Immature natural killer cell (primary cell): ENCODE data around the gene SYT7. TPM values are rescaled to one million over a fixed set of nuclear protein-coding genes. Genes with fewer than 3 reads are reported as not detected.
"Not testable (repeated sequence)": the region's sequence is repeated elsewhere in the genome, so short reads cannot be mapped to it uniquely, and the experiment has no call there.

Experiments
- DNase-seq, 3 donors: peaks; one replicate each; pipeline ENCODE4 v3.0.0; 2022; ENCODE audit warnings: mixed read lengths in 1 of 3
- H3K27ac Mint-ChIP-seq, 6 donors: one replicate each; pipeline ENCODE4 v1.8.0; 2020; ENCODE audit warnings: mixed read lengths in 6 of 6, mild to moderate bottlenecking in 5 of 6, inconsistent platforms in 4 of 6, moderate library complexity in 3 of 6
- H3K27me3 Mint-ChIP-seq, 3 donors: one replicate each; pipeline ENCODE4 v1.8.0; 2020 to 2021; ENCODE audit warnings: low read depth in 3 of 3, mild to moderate bottlenecking in 3 of 3, mixed read lengths in 3 of 3, moderate library complexity in 3 of 3, inconsistent platforms in 1 of 3
- H3K36me3 Mint-ChIP-seq, 3 donors: one replicate each; pipeline ENCODE4 v1.8.0; 2020; ENCODE audit warnings: mixed read lengths in 3 of 3, inconsistent platforms in 2 of 3, mild to moderate bottlenecking in 2 of 3
- H3K4me1 Mint-ChIP-seq, 2 donors: one replicate each; pipeline ENCODE4 v1.8.0; 2020; ENCODE audit warnings: inconsistent platforms in 2 of 2, mild to moderate bottlenecking in 2 of 2, mixed read lengths in 2 of 2, moderate library complexity in 1 of 2
- H3K4me3 Mint-ChIP-seq, 5 donors: one replicate each; pipeline ENCODE4 v1.8.0; 2020; ENCODE audit warnings: mild to moderate bottlenecking in 5 of 5, mixed read lengths in 5 of 5, inconsistent platforms in 3 of 5, moderate library complexity in 3 of 5
- H3K9me3 Mint-ChIP-seq, 6 donors: one replicate each; pipeline ENCODE4 v1.8.0; 2020; ENCODE audit warnings: mild to moderate bottlenecking in 6 of 6, mixed read lengths in 6 of 6, inconsistent platforms in 4 of 6, moderate library complexity in 3 of 6
- polyA plus RNA-seq, 3 donors: library from polyadenylated mRNA; unstranded; fragments of 300-500 nt; fragmentation: Illumina TruSeq; gene quantifications; one replicate each; pipeline ENCODE4 v1.2.3, GENCODE V29; 2021

SYT7 gene
- polyA plus RNA-seq, 3 donors from 2014 or later = not detected

DNA sequence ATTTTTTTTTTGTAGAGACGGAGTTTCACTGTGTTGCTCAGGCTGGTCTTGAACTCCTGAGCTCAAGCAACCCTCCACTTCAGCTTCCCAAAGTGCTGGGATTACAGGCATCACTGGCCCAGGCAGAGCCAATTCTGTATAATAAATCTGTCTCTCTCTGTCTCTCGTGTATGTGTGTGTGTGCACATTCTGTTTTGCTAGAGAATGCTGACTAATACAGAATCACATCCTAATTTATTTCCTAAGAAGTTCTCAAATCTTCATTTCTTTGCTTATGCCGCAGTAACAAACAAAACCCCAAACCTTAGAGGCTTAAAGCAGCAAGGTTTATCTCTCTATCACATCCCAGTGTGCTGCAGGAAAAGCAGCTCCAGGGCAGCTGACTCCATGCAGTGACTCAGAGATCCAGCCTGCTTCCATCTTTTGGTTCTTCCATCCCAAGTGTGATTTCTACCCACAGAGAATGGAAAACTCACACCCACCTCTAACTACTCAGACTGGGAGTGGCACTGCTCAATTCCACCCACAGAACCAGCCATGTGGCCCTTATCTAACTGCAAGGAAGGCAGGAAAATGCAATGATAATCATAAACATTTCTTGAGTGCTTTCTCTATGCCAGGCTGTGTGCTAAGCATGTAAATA, 107.4 kb downstream of the SYT7 start:
- DNase-seq = no peak
- Mint-ChIP-seq H3K4me1 (peaks cover 6 to 7% of the 10 kb centered on the region in 2 donors), H3K27ac (peak overlapping the region in 2 of 6 donors; percentile 24 to 31), H3K9me3 (no peaks in the 10 kb centered on the region), H3K27me3 (peaks cover 0 to 3% (median 0%) of the 10 kb centered on the region in 3 donors), H3K4me3 (no peak overlapping the region), H3K36me3 (peaks cover 10 to 23% (median 14%) of the 10 kb centered on the region in 3 donors)

GRCh38 chr11:61472868-61473267, 108.0 kb downstream of the SYT7 start:
- H3K4me3 Mint-ChIP-seq = no peak overlapping the region
- H3K9me3 Mint-ChIP-seq = no peaks in the 10 kb centered on the region
- H3K27me3 Mint-ChIP-seq = peaks cover 0 to 3% (median 0%) of the 10 kb centered on the region in 3 donors
- no peak overlapping the region for H3K27ac Mint-ChIP-seq
- peaks cover 10 to 23% (median 14%) of the 10 kb centered on the region in 3 donors for H3K36me3 Mint-ChIP-seq
- no peak for DNase-seq
- peaks cover 2 to 3% of the 10 kb centered on the region in 2 donors for H3K4me1 Mint-ChIP-seq

DNA sequence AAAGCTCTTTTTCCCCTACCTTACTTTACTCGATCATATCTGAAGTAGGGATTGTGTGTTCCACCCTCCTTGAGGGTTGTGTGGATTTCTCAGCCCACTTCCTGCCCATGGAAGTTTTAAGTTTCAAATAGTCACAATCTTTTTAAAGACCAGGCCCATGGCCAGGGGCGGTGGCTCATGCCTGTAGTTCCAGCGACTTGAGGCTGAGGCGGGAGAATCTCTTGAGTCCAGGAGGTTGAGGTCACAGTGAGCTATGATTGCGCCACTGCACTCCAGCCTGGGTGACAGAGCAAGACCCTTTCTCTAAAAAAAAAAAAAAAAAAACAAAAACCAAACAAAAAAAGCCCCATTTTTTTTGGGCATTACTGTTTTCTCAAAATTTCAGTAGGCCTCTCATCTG, 108.6 kb downstream of the SYT7 start:
- Mint-ChIP-seq H3K4me1 (no peaks in the 10 kb centered on the region), H3K36me3 (peaks cover 10 to 23% (median 14%) of the 10 kb centered on the region in 3 donors), H3K27me3 (peaks cover 0 to 3% (median 0%) of the 10 kb centered on the region in 3 donors), H3K4me3 (no peak overlapping the region), H3K9me3 (no peaks in the 10 kb centered on the region), H3K27ac (no peak overlapping the region)
- no peak for DNase-seq

- Mint-ChIP-seq H3K9me3 (no peaks in the 10 kb centered on the region), H3K27me3 (peaks cover 0 to 2% (median 0%) of the 10 kb centered on the region in 3 donors), H3K36me3 (peaks cover 5 to 13% (median 7%) of the 10 kb centered on the region in 3 donors), H3K27ac (peak overlapping the region in 1 of 6 donors; percentile 45), H3K4me1 (no peaks in the 10 kb centered on the region), H3K4me3 (no peak overlapping the region)
- no peak for DNase-seq
Measured at GRCh38 chr11:61468002-61468401, 112.9 kb downstream of the SYT7 start.

GRCh38 chr11:61467602-61468001, 113.3 kb downstream of the SYT7 start:
- H3K4me1 Mint-ChIP-seq = not testable (repeated sequence)
- peak overlapping the region in 1 of 6 donors; percentile 45 for H3K27ac Mint-ChIP-seq

More at GRCh38 chr11:61467602-61468001, 113.3 kb downstream of the SYT7 start:
- not testable (repeated sequence) for H3K36me3 Mint-ChIP-seq, H3K4me3 Mint-ChIP-seq, H3K9me3 Mint-ChIP-seq, DNase-seq, H3K27me3 Mint-ChIP-seq

Other genes starting within 250 kb of the SYT7 start
- 100 to 1,000 TPM; 105 to 131 (median 119) TPM for gene DDB1, start 248.0 kb downstream of the SYT7 start, polyA plus RNA-seq
- gene TKFC, start 247.8 kb downstream of the SYT7 start, polyA plus RNA-seq = 10 to 100 TPM; 35.0 to 38.2 (median 36.2) TPM
- gene CYB561A3, start 219.2 kb downstream of the SYT7 start, polyA plus RNA-seq = 100 to 1,000 TPM in 1 of 3 donors, 10 to 100 TPM in 2; 63.8 to 128 (median 64.5) TPM
- 10 to 100 TPM; 28.4 to 61.4 (median 57.5) TPM for gene TMEM138, start 218.7 kb downstream of the SYT7 start, polyA plus RNA-seq
- 10 to 100 TPM; 49.8 to 63.7 (median 51.1) TPM for gene TMEM216, start 188.5 kb downstream of the SYT7 start, polyA plus RNA-seq
- 10 to 100 TPM; 11.9 to 34.0 (median 14.8) TPM for gene CPSF7, start 151.1 kb downstream of the SYT7 start, polyA plus RNA-seq
- 100 to 1,000 TPM in 2 of 3 donors, 10 to 100 TPM in 1; 93.7 to 129 (median 118) TPM for gene SDHAF2, start 151.0 kb downstream of the SYT7 start, polyA plus RNA-seq
- not detected for gene LRRC10B, start 72.3 kb downstream of the SYT7 start, polyA plus RNA-seq
- gene DAGLA, start 99.3 kb upstream of the SYT7 start, polyA plus RNA-seq = not detected
- gene MYRF, start 171.6 kb upstream of the SYT7 start, polyA plus RNA-seq = 1 to 10 TPM in 1 of 3 donors, under 1 TPM in 1, not detected in 1; 0.43 to 2.4 TPM
- gene TMEM258, start 211.5 kb upstream of the SYT7 start, polyA plus RNA-seq = 100 to 1,000 TPM; 160 to 274 (median 225) TPM
- gene FEN1, start 211.8 kb upstream of the SYT7 start, polyA plus RNA-seq = 10 to 100 TPM; 20.3 to 31.3 (median 24.6) TPM
- gene FADS1, start 235.9 kb upstream of the SYT7 start, polyA plus RNA-seq = 10 to 100 TPM; 11.5 to 18.7 (median 17.7) TPM
- 10 to 100 TPM; 21.9 to 28.7 (median 22.0) TPM for gene FADS2, start 247.2 kb upstream of the SYT7 start, polyA plus RNA-seq